Stimulated activated naive CD4-positive, alpha-beta T cell (primary cell): ENCODE results near the gene BRF1.

Experiments
- DNase-seq, 6 experiments: peaks; one replicate each; lab custom pipeline; 2025; lab: John Stamatoyannopoulos, UW

Gene BRF1

DNA sequence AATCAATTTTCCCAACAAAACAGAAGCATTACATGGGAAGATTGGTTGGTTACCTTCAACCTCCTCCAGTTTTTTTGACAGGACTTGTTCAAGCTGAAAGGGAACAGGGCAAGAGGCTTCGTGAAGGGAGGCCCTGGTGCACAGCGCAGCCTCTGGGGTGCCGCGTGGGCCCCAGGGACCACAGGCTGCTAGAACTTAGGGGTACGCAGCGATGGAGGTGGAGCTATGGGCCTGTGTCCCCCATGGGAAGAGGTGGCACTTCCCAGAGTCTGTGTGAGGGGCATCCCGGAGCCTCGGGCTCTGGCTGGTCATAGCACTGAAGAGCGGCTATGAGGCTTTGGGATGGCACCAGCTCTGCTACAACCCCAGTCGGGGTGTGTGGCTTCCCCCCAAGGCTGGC lies 74.6 kb downstream of the BRF1 start:
- DNase-seq = no peak

DNA sequence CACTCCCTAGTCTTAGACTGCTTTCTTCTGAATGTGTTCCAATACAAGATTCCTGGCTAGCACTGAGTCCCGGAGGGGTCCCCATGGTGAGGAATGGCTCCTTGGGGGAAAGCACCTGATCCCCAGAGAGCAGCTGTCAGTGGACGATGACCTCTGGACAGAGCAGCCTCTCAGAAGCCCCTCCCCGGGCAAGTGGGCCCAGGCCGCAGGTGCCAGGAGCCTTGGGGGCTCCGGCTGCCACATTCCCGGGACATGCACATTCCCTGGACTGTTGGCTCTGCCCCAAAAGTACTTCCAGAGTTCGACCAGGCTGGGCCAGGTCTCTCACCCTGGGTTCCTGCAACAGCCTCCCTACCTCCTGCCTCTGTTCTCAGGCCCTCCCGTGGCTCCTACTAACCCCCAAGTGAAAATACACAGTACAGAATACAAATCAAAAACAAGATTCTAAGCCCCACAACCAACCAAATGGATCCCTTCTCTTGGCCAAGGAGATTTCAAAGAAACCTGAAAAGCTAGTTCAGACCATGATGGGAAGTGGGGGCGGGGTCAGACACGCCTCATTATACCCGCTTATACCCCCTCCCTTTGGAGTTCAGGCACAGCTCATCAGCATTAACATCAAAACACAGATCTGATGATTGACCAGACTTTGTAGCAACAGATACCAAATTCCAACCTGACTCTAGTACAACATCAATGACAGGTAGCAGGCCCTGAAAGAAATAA lies 75.8 kb downstream of the BRF1 start:
- DNase-seq = no peak

DNA sequence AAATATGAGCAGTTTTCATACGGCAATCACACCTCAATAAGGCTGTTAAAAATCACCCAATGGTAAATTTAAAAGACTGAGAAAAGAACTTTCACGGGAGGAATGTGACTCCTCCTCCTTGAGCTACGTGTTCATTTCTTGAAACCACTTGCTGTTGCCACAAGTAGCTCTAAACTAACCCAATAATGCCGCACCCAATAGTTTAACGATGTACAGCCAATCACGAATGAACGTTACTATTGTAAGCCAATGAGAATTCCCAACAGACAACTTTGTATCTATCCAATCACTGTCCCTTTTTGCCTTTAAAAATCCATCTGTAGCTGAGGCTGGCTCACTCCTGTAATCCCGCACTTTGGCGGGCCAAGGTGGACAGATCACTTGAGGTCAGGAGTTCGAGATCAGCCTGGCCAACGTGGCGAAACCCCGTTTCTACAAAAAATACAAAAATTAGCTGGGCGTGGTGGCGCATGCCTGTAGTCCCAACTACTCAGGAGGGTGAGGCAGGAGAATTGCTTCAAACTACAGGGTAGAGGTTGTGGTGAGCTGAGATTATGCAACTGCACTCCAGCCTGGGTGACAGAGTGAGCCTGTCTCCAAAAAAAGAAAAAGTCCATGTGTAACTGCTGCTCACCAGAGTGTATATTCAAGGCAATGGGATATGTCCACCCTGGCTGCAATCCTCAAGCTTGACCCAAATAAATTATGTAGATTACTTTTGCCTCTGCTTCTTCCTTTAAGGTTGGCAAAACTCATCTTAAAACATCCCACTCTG lies 76.8 kb downstream of the BRF1 start:
- DNase-seq = no peak

DNA sequence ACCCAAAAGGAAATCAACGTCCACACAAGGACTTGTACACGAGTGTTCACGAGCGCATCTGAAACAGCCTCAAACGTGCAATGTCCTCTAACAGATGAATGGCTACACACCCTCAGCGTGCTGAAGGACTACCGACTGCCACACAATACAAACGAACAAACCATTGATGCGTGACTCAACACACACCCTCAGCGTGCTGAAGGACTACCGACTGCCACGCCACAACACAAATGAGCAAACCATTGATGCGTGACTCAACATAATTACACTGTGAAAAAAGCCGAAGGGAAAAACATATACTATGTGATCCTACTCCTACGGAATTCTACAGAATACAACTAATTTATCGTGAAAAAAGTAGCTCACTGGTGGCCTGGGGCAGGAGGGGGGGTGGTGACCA lies 77.5 kb downstream of the BRF1 start:
- no peak for DNase-seq

DNA sequence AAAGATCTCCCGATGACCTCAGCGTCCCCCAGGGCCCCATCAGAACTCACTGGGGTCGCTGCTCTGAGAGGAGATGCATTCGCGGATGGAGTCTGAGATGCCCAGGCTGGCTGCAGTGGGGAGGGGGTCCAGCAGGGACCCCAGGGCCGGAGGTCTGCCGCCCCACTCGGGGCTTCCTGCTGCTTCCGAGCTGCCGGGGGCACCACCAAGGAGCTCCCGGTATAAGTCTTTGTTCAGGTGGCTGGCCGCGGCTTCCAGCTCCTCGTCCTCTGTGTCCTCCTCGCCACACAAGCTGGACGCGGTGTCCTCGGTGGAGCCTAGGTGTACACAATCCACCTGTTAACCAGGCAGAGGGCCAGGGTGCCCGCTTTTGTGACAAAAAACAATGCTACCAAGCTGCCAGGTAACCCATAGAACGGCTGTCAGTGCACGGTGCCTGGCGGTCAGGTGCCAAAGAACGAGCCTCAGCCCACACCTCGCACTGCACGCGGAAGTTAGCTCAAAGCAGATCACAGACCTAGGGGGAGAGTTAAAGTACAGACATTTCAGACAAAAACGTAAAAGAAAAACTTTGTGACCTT lies 79.1 kb downstream of the BRF1 start:
- DNase-seq = no peak

DNA sequence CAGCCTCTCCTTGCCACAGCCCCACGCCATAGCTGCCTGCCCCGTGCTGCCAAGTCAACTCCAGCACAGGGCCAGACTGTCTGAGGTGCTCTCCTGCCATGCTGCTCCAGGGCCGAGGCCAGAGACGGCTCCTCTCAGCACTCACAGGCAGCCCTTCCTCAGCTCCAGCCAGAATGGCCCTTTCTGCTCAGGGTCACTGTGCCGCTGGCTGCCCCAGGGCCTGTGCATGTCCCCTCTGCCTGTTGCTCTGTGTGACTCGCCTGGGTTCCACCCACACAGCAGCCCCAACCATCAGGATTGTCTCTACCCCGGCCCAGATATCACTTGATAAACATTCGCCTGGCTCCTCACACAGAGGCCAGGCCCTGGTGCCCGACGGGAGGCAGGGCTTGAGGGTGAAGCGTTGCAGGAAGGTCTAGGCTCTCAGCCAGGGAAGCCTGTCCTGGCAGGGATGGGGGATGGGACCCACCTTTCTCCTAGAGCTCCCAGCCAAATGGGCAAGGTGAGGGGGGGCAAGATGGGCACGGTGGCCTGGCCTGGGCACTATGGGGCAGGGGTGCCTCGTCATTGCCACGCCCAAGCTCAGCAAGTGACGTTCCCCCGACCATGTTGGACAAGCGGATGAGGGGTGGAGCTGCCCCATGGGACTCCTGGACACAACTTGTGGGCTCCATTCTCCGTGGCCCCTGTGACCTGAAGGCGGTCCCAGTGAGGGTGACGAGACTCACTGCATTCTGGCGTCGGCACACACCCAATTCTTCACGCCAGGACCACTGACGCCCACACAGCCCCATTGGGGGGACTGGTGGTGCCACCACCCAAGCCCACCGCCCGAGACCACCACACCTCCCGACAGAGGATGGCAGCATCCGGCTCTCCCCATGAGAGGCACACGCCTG lies 79.9 kb downstream of the BRF1 start:
- DNase-seq = no peak

DNA sequence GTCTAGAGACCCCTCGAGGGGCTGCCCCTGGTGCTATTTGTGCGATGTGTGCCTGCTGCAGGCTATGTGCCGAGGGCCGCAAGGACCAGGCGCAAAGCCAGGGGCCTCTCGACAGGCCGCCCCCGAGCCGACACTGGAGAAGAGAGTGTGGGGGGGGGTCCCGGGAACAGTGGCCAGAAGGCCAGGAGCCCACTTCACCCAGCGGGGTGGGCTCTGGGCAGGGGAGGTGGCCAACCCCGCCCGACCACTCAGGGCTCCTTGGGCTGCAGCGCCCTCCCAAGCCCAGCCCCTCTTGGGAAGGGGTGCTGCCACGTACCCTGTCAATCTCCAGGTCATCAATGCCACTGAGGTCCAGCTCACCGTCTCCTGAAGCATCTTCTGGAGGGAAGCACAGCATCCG lies 81.0 kb downstream of the BRF1 start:
- DNase-seq = no peak

DNA sequence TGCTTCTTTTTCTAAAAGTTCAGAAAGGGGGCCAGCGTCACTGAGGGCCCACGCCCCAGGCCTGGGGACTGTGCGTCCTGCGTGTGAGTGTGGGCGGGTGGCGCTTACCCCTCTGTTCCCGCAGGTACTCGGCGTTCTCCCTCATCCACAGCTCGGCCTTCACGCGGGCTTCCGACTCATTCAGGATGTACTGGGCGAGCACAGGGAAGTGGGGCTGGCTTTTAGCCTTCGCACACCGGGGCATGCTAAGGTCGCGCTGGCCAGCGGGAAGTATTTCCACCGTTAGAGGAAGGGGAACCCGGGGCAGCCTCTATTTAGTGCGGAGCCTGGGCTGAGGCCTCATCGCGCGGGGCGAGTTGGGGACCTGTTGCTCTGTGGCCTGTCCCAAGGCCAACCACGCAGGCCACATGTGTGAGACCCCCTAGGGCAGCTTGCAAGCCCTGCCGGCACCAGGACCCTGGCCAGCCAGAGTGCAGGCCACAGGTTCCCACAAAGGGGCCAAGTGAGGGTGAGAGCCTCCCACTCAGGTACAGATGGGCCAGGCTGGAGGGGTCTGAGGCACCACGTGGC lies 81.7 kb downstream of the BRF1 start:
- DNase-seq = no peak

DNA sequence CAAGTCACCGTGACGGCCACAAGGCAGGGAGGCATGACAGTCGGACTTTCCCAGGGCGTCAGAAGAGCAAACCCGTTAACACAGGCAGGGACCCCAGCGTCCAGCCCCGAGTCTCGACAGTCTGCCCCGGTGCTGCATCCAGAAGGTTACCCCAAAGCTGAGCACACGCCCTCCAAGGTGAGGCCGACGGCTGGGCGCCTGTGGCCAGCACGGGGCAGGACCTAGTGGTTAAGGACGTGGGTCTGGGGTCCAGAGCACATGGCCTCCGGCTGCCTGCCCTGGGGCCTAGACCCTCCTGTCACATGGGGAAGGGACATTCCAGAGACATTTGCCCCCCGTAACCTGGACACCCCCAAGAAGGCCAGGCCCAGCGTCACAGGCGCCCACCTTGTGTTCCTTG lies 82.2 kb downstream of the BRF1 start:
- DNase-seq = no peak

DNA sequence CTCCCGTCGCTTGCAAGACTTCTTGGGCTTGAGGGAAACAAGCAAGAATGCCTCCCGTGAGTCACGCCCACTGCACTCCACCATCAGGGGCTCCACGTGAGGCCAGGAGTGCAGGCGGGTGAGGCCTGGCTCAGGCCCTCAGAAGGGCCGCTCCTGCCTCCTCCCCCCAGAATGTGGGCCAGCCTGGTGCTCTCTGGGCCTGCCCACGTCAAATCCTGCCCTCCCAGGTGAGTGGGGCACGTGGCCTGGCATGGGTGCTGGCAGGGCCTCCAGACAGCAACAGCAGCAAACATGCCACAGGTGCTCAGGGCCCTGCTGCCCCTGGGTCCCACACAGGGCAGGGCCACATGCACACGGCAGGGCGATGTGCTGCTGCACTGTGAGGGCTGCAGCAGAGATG lies 83.0 kb downstream of the BRF1 start:
- DNase-seq = no peak

DNA sequence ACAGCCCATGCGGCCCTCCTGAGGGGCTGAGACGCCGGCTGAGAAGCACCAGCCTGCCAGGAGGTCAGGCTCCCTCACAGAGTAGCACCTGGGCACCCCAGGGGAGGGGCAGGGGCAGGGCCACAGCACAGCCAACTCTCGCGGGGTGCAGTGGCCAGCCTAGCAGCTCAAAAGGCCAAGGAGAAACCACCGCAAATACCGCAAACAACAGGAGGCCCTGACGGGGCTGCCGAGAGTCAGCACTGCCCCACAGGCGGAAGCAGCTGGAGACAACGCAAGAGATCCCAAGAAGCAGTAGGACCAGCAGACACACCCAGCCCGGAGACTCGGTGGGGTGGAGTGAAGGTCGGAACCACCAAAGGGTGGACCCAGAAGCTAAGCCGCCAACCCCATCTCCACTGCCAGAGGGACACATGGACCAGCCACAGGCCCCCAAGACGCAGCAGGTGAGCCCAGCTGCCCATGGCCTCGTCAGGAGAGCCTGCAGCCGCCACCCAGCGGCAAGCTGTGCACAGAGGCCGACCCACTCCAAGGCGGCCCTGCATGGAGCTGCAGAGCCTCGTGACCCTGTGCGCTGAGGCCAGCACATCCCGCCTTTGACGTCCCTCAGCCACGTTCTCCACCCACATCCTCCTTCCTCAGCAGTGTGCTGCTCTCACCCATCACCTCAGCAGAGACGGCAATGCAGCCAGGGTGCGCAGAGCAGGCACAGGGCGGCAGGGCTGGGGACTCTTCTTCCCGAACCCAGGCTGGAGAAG lies 84.1 kb downstream of the BRF1 start:
- no peak for DNase-seq

DNA sequence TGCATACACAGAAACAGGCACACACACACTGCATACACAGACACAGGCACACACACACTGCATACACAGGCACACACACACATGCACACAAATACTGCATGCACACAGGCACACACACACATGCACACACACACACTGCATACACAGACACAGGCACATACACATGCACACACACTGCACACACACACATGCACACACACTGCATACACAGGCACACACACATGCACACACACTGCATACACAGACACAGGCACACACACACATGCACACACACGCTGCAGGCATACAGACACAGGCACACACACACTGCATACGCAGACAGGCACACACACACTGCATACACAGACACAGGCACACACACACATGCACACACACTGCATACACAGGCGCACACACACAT lies 85.2 kb downstream of the BRF1 start:
- DNase-seq = no peak

DNA sequence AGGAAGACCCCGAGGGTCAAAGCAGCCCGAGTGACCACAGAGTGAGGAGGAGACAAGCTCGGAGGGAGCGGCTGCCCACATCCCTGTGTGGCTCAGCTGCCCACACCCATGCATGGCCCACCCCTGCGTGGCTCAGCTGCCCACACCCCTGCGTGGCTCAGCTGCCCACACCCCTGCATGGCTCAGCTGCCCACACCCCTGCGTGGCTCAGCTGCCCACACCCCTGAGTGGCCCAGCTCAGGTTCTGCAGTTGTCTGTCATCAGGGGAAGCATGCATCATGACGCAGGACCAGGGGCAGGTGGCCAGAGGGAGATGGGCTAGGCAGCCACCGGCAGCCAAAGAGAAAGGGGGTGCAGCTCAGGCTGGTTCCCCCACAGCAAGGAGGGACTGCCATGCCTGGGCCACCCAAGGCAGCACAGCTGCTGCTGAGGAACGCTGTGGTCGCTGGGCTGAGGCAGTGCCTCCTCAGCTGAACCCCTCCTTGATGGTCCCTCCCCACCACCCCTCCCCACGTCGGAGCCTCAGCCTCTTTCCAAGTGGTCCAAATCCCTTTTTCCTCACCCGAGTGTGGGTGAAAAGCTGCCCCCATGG lies 86.4 kb downstream of the BRF1 start:
- DNase-seq = no peak

DNA sequence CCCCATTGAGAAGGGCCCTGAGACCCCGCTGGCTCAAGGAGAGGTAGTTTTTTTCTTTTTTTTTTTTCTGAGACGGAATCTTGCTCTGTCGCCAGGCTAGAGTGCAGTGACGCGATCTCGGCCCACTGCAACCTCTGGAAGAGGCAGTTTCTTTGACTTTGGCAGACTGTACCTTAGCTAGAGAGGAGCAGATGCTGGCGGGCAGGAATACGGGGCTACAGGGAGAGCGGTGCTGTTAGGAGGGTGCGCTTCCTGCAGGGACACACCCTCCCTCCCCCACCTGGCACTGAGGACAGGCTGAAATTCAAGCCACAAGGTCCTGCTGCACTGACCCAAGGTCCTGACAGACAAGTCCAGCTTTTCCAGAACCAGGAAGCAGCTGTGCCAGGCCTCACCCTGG lies 87.4 kb downstream of the BRF1 start:
- DNase-seq = no peak

DNA sequence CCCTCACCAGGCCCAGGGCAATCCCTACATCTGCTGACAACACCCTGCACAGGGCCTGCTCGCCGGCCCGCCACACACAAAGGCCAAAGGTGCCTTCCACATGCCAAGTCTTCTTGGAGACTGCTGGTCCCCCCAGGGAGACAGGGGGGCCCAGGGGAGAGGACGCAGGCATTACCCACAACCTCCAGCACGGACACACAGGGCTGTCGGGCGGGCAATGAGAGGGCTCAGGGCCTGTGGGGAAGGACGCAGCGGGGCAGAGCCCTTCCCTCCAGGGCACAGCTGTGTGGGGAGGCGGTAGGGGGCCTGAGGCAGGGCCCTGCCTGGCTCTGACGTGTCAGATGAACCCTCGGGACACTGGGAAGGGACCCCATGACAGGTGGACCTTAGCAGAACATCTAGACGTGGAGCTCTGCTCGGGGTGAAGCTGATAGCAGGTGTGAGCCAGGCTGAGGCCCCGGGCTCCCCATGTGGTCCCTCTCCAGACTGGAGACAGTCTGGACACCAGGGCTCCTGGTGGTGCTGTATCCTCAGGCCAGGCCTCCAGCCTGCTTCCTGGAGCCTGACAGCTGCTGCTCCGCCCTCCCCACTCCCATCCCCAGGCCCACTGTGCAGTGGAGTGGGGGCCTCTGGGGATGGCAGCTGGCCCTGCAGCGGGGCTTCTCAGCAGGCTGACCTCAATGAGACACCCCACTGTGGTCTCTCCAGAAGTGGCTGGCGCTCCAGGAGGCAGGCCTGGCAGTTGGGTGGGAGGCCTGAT lies 88.1 kb downstream of the BRF1 start:
- no peak for DNase-seq

DNA sequence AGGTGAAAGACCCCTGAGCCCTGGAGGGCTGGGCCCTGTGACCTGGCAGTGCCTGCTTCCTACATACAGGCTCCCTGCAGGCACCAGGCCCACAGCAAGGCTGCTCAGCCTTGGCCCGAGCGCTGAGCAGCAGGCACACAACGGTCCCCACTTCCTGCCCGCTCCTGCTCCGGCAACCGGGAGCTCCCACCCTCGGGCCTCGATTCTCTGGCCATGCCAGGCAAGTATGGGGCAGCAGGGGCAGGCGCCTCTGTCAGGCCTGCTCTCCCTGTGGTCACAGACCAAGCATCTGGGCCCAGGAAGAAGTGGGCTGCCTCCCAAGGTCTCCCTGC lies 89.1 kb downstream of the BRF1 start:
- DNase-seq = no peak

DNA sequence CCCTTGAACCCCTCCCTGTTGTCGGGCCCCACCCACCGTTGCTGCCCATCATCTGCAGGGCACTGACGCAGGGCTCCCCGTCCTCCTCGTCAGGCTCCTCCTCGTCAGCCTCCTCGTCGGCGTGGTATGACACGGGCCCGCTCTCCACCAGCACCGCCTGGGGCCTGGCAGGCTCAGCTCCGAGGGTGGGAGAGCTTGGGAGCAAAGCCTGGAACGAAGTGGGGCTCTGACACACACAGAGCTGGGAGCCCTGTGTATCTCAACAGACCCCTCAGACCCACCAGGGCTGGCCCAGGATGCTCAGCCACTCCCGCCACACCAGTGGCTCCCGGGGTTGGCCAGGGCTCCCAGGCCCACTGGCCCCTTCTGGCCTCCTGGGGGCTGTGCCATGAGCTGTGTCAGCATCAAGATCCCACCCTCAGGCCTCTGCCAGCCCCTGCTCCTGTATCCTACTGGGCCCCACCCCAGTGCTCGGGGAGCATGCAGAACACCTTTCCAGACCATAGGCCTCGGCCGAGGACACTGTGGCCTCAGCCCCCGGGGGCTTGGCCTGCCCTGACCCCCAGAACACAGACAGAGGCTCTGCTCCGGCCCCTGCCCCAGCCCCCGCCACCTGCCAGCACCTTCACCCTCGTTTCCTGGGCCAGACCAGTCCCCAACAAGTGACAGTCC lies 89.6 kb downstream of the BRF1 start:
- DNase-seq = no peak

DNA sequence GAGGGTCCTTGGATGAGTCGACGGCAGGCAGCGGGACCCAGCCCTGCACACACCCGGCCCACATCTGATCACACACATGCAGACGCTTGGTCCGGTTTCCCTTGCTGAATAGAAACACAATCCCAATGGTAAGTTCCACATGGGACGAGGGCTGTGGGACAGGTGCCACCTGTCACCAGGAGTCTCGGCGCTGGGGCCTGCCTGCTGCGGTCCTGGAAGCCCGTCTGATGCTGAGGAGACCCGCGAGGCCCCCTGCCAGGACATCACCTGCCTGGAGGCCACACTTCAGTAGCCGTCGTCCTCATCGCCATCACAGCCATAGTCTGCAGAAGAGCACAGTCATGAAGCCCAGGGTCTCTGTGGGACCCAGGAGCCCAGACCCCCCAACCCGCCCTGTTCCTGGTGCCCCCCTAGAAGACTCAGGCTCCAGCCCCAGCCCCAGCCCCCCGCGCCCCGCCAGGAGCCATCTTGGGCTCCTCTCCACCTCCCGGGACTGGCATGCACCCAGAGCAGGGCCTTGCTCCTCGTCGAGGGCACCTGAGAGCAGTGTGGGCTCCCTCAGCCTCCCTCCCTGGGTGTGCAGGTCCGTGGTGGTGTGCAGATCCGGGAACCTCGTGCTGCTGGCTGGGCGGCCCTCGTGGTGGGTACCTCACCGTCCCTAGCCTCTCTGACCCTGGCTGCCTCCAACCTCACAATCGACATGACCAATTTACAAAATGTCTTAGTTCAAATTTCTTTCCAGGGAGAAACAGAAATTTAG lies 90.4 kb downstream of the BRF1 start:
- DNase-seq = no peak

DNA sequence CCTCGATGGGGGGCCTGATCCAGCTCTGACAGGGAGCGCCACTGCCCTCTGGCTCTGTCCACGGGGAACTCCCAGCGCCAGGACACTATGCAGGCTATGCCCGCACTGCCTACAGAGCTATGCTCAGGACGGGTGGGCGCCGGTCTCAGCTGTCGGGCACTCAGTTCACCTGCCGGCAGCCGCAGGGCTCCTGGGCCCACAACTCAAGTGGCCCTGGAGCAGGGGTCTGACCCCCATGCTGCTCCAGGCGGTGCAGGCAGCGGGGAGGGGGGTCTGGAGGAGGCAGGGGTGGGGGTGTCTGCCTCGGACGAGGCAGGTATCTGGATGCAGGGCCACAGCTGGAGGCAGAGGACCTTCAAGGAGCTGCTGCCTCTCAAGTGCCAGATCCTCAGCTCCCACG lies 91.2 kb downstream of the BRF1 start:
- DNase-seq = no peak
